Activated effector memory CD4-positive, alpha-beta T cell treated with Interleukin-2 at 50 U/mL for 16 hours (primary cell): ENCODE data around the gene WWC2.
"Not testable (repeated sequence)": the region's sequence is repeated elsewhere in the genome, so short reads cannot be mapped to it uniquely, and the experiment has no call there.

ENCODE experiments used
- DNase-seq: peaks from one replicate; pipeline ENCODE4 v3.0.0-alpha.2; 2020

Gene WWC2

GRCh38 chr4:183144787-183145186 lies 45.7 kb downstream of the WWC2 start:
- DNase-seq, result no peak

GRCh38 chr4:183145773-183146172 lies 46.7 kb downstream of the WWC2 start:
- no peak for DNase-seq

GRCh38 chr4:183146478-183146877 lies 47.4 kb downstream of the WWC2 start:
- no peak for DNase-seq

GRCh38 chr4:183147196-183147595 lies 48.1 kb downstream of the WWC2 start:
- no peak for DNase-seq

GRCh38 chr4:183147983-183148382 lies 48.9 kb downstream of the WWC2 start:
- DNase-seq, result no peak

GRCh38 chr4:183149616-183150539 lies 50.8 kb downstream of the WWC2 start:
- DNase-seq, result no peak

GRCh38 chr4:183150664-183151063 lies 51.6 kb downstream of the WWC2 start:
- DNase-seq, result not testable (repeated sequence)

- not testable (repeated sequence) for DNase-seq
These were observed 53.2 kb downstream of the WWC2 start for GRCh38 chr4:183152232-183152631.

GRCh38 chr4:183153190-183153916 lies 54.3 kb downstream of the WWC2 start:
- DNase-seq, result no peak

- DNase-seq, result no peak
These were observed 55.8 kb downstream of the WWC2 start for GRCh38 chr4:183154701-183155391.

GRCh38 chr4:183155450-183156184 lies 56.6 kb downstream of the WWC2 start:
- DNase-seq, result no peak

- DNase-seq, result no peak
These were observed 58.2 kb downstream of the WWC2 start for GRCh38 chr4:183157215-183157614.

GRCh38 chr4:183158062-183158461 lies 59.0 kb downstream of the WWC2 start:
- DNase-seq, result no peak

GRCh38 chr4:183161630-183162029 lies 62.6 kb downstream of the WWC2 start:
- no peak for DNase-seq

GRCh38 chr4:183163135-183163534 lies 64.1 kb downstream of the WWC2 start:
- DNase-seq, result no peak

GRCh38 chr4:183164963-183165362 lies 65.9 kb downstream of the WWC2 start:
- DNase-seq, result no peak

- DNase-seq, result no peak
These were observed 66.3 kb downstream of the WWC2 start for GRCh38 chr4:183165376-183165775.

- DNase-seq, result no peak
These were observed 71.8 kb downstream of the WWC2 start for GRCh38 chr4:183170894-183171293.

- DNase-seq, result no peak
These were observed 72.6 kb downstream of the WWC2 start for GRCh38 chr4:183171484-183172267.

GRCh38 chr4:183172881-183173280 lies 73.8 kb downstream of the WWC2 start:
- no peak for DNase-seq

- DNase-seq, result no peak
These were observed 74.8 kb downstream of the WWC2 start for GRCh38 chr4:183173580-183174526.
